Activated T-helper 9 cell treated with anti-CD3 and anti-CD28 coated beads, Interleukin-2, amount 50 U/mL, for 16 hours (primary cell): ENCODE measurements around the gene KIF5C.

Experiments
- DNase-seq: peaks from one replicate; pipeline ENCODE4 v3.0.0-alpha.2; 2020; ENCODE audit warnings: low read depth

The KIF5C gene

GRCh38 chr2:148888003-148888501, 13.0 kb downstream of the KIF5C start:
- DNase-seq, result no peak

GRCh38 chr2:148888986-148889385, 14.0 kb downstream of the KIF5C start:
- DNase-seq, result no peak

- DNase-seq, result no peak
These were observed 18.9 kb downstream of the KIF5C start for GRCh38 chr2:148893906-148894305.

GRCh38 chr2:148896136-148896535, 21.1 kb downstream of the KIF5C start:
- no peak for DNase-seq

- no peak for DNase-seq
These were observed 24.8 kb downstream of the KIF5C start for GRCh38 chr2:148899638-148900318.

- DNase-seq, result no peak
These were observed 25.4 kb downstream of the KIF5C start for GRCh38 chr2:148900350-148900837.

- no peak for DNase-seq
These were observed 26.1 kb downstream of the KIF5C start for GRCh38 chr2:148901142-148901541.

GRCh38 chr2:148902798-148903197, 27.8 kb downstream of the KIF5C start:
- DNase-seq, result no peak

GRCh38 chr2:148903294-148903693, 28.3 kb downstream of the KIF5C start:
- no peak for DNase-seq

- no peak for DNase-seq
These were observed 29.0 kb downstream of the KIF5C start for GRCh38 chr2:148903979-148904378.

GRCh38 chr2:148906124-148906523, 31.1 kb downstream of the KIF5C start:
- DNase-seq, result no peak

GRCh38 chr2:148907085-148907785, 32.2 kb downstream of the KIF5C start:
- no peak for DNase-seq

GRCh38 chr2:148909114-148909513, 34.1 kb downstream of the KIF5C start:
- no peak for DNase-seq

GRCh38 chr2:148913061-148913460, 38.0 kb downstream of the KIF5C start:
- no peak for DNase-seq

- DNase-seq, result no peak
These were observed 38.5 kb downstream of the KIF5C start for GRCh38 chr2:148913492-148913891.

- no peak for DNase-seq
These were observed 39.4 kb downstream of the KIF5C start for GRCh38 chr2:148914463-148914862.

- no peak for DNase-seq
These were observed 42.4 kb downstream of the KIF5C start for GRCh38 chr2:148917431-148917830.

GRCh38 chr2:148918554-148918953, 43.5 kb downstream of the KIF5C start:
- DNase-seq, result no peak

- no peak for DNase-seq
These were observed 45.5 kb downstream of the KIF5C start for GRCh38 chr2:148920559-148920958.

GRCh38 chr2:148922062-148922461, 47.0 kb downstream of the KIF5C start:
- no peak for DNase-seq

GRCh38 chr2:148922776-148923475, 47.9 kb downstream of the KIF5C start:
- no peak for DNase-seq

GRCh38 chr2:148924514-148925178, 49.6 kb downstream of the KIF5C start:
- no peak for DNase-seq
